Bronchial epithelial cell (primary cell): ENCODE measurements around the gene OTOA. TPM values are rescaled to one million over a fixed set of nuclear protein-coding genes. Genes with fewer than 3 reads are reported as not detected.
"Not testable (repeated sequence)": the region's sequence is repeated elsewhere in the genome, so short reads cannot be mapped to it uniquely, and the experiment has no call there.

ENCODE experiments used
- DNase-seq: peaks from one replicate; pipeline ENCODE4 v3.0.0-alpha.2; 2010; ENCODE audit warnings: low read depth
- FAIRE-seq: peaks from 2 replicates; lab custom pipeline; 2011; peaks lifted over from hg19 to GRCh38; lab: Jason Lieb, UNC
- H3K27me3 ChIP-seq: 2 replicates; pipeline ENCODE4 v1.5.1; 2011; ENCODE audit warnings: low read length; ENCODE audit not compliant: control insufficient read depth, insufficient read depth
- H3K36me3 ChIP-seq: 2 replicates; pipeline ENCODE4 v1.5.1; 2011; ENCODE audit warnings: low read length; ENCODE audit not compliant: control insufficient read depth, insufficient read depth
- H3K4me3 ChIP-seq: 2 replicates; pipeline ENCODE4 v1.5.1; 2011; ENCODE audit warnings: mild to moderate bottlenecking, low read depth, low read length, control low read depth
- CTCF ChIP-seq: IDR thresholded peaks from 2 replicates; pipeline ENCODE4 v1.5.1; 2011; ENCODE audit warnings: mild to moderate bottlenecking, moderate library complexity, low read length, control low read depth, inconsistent platforms; ENCODE audit not compliant: insufficient read depth, severe bottlenecking
- total RNA-seq: library from RNA; depleted of rRNA; stranded (reverse); fragments of >200 nt; gene quantifications from 2 replicates; pipeline ENCODE4 v1.2.1, GENCODE V29; 2014

OTOA gene
- total RNA-seq, 1 donor from 2014 or later: not detected

DNA sequence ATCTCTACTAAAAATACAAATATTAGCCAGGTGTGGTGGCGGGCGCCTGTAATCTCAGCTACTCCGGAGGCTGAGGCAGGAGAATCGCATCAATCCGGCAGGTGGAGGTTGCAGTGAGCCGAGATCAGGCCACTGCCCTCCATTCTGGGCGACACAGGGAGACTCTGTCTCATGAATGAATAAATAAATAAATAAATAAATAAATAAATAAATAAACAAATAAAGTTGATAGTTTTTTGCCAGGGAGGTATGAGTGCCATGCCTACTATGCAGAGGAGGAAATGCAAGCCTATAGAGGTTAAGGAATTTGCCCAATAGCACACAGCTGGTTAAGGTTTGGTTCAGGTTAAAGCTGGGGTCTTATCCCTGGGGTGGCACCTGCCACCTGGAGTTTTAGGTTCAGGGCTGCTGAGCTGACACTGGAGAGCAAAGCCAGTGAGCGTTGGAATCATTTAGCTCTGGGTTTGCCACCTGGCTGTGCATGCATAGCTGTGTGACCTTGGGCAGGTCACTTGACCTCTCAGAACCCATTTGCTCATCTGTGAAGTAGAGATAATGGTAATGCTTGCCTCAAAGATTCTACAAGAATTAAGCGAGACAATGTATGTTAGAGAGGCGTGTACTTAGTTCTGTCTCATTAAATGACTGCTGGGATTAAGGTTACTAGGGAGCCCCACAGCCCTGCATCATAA is 1.2 kb downstream of the OTOA start:
- Histone ChIP-seq H3K4me3 (no peak overlapping the region), H3K27me3 (no peaks in the 10 kb centered on the region), H3K36me3 (no peaks in the 10 kb centered on the region)
- DNase-seq (no peak), FAIRE-seq (no peak)
- no peak for TF ChIP-seq CTCF

GRCh38 chr16:21666772-21667171 is 3.0 kb downstream of the OTOA start:
- Histone ChIP-seq H3K27me3 (no peaks in the 10 kb centered on the region), H3K4me3 (no peak overlapping the region), H3K36me3 (no peaks in the 10 kb centered on the region)
- DNase-seq (no peak), FAIRE-seq (no peak)
- TF ChIP-seq CTCF: no peak

- H3K27me3 ChIP-seq: no peaks in the 10 kb centered on the region
- H3K36me3 ChIP-seq: no peaks in the 10 kb centered on the region
- no peak for FAIRE-seq
- DNase-seq: no peak
- no peak for TF ChIP-seq CTCF
- H3K4me3 ChIP-seq: no peak overlapping the region
Observed at GRCh38 chr16:21667575-21667974, 3.8 kb downstream of the OTOA start.

DNA sequence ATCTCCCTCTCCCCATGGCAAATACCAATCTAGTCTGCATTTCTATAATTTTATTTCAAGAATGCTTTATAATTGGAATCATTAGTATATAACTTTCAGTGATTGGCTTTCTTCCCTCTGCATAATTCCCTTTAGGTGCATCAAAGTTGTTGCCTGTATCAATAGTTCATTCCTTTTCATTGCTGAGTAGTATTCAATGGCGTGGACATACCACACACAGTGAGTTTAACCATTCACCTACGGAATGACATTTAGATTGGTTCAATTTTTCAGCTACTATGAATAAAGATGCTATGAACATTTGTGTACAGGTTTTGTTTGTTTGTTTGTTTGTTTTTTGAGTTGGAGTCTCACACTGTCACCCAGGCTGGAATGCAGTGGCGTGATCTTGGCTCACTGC is 9.7 kb downstream of the OTOA start:
- TF ChIP-seq CTCF: no peak
- FAIRE-seq: no peak
- DNase-seq: no peak
- no peaks in the 10 kb centered on the region for H3K27me3 ChIP-seq
- H3K36me3 ChIP-seq: no peaks in the 10 kb centered on the region
- no peak overlapping the region for H3K4me3 ChIP-seq

GRCh38 chr16:21674456-21674855 is 10.7 kb downstream of the OTOA start:
- not testable (repeated sequence) for H3K36me3 ChIP-seq, H3K4me3 ChIP-seq, FAIRE-seq, DNase-seq, H3K27me3 ChIP-seq

- H3K27me3 ChIP-seq, FAIRE-seq, H3K36me3 ChIP-seq, DNase-seq, H3K4me3 ChIP-seq: not testable (repeated sequence)
Observed at GRCh38 chr16:21680714-21681113, 16.9 kb downstream of the OTOA start.

DNA sequence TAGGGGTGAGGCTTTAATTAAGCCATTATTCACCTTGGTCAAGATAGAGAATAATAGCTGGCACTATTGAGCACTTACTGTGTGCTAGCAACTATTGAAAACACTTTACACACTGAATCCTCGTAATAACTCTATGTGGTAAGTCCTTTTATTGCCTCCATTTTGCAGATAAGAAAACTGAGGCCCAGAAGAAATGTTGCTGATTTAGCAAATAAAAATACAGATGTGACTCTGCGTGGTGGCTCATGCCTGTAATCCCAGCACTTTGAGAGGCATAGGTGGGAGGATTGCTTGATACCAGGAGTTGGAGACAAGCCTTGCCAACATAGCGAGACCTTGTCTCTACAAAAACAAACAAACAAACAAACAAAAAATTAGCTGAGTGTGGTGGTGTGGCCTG is 19.4 kb downstream of the OTOA start:
- TF ChIP-seq CTCF: no peak
- no peaks in the 10 kb centered on the region for H3K27me3 ChIP-seq
- H3K36me3 ChIP-seq: no peaks in the 10 kb centered on the region
- FAIRE-seq (no peak), DNase-seq (no peak)
- no peak overlapping the region for H3K4me3 ChIP-seq
